Raji (cell line): ENCODE measurements around the gene WDR93.

Experiments
- POLR2A ChIP-seq: IDR thresholded peaks from 2 replicates; pipeline ENCODE4 v1.6.1; 2011; ENCODE audit warnings: low read depth, low read length, control low read depth; ENCODE audit not compliant: insufficient read depth

The WDR93 gene

GRCh38 chr15:89749951-89750559 lies 59.4 kb downstream of the WDR93 start:
- no peak for TF ChIP-seq POLR2A

DNA sequence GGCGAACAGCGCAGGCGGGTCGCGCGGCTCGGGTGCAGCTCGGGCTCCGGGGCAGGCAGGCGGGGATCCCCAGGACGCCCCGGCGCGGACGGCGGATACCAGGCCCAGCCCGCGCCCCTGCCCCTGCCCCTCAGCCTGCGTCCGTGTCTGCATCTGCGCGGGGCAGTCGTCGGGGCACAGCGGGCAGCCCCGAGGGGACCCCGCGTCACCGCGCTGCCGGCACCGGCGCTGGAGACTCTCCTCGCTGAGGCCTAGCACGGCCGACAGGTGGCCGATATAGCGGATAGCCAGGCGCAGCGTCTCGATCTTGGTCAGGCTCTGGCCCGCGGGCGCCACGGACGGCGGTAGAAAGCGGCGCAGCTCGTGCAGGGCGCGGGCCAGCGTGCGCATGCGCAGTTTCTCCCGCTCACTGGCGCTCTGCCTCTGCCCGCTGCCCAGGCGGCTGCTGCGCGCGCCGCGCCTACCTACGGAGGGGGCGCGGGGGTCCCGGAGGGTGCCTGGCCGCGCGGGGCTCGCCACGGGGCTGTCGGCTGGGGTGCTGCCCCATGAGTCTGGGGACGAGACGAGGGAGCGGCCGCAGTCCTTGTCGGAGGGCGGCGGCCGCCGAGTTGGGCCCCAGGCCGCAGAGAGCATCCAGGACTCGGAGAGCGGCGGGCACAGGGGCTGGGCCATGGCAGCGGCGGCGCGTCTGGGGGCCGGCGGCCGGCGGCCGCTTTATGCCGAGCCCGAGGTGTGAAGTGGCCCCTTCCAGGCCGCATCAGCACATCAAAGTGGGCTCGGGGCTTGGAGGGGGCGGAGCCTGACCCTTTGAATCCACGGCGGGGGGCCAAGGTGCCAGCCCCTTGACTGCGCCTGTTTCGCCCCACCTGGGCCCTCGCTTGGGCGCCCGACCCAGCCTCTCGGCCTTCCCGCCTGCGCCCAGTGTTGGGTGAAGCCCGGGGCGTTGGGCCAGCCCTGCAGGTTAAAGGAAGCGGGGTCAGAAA lies 60.2 kb downstream of the WDR93 start, which contains the start of gene MESP1:
Gene MESP1, minus strand, starts transcription at position 690 of the 983 bp plus-strand sequence. Its CDS starts 18 bp downstream, at position 672.
- TF ChIP-seq POLR2A = peak; percentile 72

DNA sequence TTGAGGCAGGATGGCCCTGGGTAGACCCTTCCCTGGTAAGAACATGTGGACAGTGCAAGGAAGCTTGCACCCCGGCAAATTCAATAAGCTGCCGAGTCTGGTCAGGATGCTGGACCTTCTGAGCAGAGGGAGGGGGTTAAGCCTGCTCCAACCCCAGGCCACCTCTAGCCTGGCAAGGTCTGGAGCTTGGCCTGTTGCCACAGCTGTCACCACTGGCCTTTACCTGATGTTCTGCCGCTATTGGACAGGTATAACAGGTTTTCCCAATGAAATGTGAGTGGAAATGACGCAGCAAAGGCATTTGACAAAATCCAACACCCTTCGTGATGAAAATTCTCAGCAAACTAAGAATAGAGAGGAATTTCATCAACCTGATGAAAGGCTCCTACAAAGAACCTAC lies 61.1 kb downstream of the WDR93 start:
- no peak for TF ChIP-seq POLR2A

DNA sequence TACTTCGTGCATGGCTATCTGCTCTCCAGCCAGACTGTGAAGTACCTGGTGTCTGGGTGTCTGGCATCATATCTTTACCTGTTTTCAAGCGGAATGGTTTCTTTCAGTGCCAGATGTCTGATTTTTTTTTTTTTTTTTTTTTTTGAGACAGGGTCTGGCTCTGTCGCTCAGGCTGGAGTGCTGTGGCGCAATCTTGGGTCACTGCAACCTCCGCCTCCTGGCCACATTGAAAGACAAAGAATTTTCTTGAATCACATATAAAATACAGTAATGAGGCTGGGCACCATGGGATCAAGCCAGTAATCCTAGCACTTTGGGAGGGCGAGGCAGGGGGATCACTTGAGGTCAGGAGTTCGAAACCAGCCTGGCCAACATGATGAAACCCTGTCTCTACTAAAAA lies 63.2 kb downstream of the WDR93 start:
- no peak for TF ChIP-seq POLR2A

DNA sequence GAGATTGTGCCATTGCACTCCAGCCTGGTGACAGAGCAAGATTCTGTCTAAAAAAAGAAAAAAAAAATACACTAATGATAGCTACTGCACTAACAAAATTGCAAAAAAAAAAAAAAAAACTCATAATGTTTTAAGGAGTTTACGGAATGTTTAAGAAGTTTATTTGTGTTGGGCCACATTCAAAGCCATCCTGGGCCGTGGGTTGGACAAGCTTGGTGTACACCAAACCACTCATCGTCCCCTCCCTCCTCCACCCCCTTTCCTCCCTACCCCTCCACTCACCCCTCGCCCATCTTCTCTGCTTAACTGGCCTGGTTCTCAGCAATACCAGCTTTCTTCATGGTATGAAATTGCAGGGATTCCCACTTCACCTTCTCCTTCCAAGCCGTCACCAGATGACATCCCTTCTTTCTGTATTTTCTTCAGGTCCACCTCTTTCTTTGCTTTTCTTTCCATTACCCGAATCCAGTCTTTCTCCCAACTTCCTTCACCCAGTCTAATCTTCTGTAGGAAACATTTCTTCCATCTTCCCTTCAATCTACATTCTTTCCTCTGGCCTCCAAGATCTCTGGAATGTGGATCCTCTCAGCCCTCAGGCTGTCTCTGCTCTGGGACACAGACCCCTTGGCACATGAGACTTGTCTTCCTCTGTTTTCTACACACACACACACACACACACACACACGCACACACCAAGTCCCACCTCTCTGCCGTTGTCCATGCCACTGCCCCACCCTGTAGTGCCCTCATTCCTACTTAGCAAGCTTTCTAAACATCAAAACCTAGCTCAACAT lies 63.9 kb downstream of the WDR93 start:
- no peak for TF ChIP-seq POLR2A

GRCh38 chr15:89755701-89756100 lies 65.1 kb downstream of the WDR93 start:
- TF ChIP-seq POLR2A = no peak

DNA sequence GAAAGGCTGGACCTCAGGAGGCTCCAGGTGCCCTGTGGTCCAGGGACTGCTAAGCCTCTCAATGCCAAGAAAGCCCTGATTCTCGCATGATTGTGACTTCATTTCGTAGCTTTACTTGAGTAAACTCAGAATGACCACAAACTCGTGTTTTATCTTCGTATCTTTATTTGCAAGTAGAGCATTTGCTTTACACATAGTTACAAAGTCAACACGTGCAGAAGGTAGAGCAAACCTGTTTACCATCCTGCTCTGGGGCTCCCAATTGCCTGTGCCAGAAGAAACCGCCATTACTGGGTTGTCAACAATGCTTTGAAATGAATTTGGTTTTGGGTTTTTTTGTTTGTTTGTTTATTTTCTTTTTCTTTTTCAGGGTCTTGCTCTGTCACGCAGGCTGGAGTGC lies 66.3 kb downstream of the WDR93 start:
- TF ChIP-seq POLR2A = no peak

- no peak for TF ChIP-seq POLR2A
These were observed 67.7 kb downstream of the WDR93 start for GRCh38 chr15:89758283-89758682.

DNA sequence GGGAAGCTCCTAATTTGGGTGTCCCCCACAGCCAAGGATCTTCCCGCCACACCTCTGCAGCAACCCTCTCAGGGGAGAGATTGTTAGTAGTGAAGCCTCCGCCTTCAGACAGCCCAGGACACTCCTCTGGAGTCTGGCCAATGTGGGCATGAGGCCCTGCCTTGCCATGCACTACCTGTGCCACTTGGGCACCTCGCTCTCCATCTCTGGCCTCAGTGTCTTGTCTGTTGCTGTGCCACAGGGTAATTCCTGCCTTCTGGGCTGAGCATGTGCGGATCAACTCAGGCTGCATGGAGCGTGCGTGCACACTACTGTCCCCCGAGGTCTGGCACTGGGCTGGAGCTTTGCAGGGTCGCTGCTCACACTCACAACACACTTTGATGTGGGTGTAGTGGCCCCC lies 68.4 kb downstream of the WDR93 start:
- TF ChIP-seq POLR2A = no peak

DNA sequence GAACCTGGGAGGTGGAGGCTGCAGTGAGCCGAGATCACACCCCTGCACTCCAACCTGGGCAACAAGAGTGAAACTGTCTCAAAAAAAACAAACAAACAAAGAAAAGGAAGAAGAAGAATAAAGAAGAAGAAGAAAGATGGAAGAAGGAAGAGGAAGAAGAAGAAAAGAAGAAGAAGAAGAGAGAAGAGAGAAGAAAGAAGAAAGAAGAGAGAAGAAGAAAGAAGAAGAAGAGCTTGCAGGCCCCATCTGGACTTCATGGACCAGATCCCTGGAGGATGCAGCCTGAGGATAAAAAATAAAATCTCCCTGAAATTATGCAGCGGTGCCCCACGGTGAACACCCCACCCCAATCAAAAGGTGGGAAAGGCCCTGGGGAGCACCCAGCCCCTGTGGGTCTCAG lies 69.2 kb downstream of the WDR93 start:
- no peak for TF ChIP-seq POLR2A

DNA sequence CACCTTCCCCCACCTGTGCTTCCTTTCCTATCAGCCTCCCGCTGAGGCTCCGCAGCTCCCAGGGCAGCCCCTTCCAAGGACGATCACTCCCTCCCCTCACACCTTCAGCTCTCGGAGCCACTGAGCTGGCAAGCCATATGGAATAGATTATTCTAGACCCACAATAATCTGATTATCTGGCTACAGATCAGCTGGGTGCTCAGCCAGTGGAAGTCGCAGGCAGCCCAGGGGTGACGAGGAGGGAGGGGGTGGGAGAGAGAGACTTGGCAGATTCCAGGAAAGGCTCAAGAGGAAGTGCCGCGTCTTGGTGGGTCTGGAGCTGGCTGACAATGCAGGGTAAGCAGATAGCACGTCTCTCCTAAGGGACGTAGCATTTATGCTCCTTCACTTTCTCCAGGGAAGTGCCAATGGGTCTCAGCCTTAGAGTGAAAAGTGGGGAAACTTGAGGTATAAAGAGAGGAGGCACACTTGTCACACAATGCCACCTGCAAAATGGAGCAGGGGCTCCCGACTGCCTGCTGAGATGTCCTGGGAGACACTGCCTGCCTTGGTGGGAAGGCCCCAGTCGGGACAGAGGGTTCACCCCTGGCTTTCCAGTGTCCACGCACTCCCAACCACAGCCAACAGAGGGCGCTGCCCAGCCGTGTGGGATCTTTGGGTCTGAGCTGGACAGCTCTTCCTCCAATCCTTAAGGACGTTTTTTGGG lies 69.8 kb downstream of the WDR93 start:
- TF ChIP-seq POLR2A = no peak

GRCh38 chr15:89761009-89761831 lies 70.6 kb downstream of the WDR93 start:
- TF ChIP-seq POLR2A = no peak

- no peak for TF ChIP-seq POLR2A
These were observed 71.3 kb downstream of the WDR93 start for GRCh38 chr15:89761929-89762328.

DNA sequence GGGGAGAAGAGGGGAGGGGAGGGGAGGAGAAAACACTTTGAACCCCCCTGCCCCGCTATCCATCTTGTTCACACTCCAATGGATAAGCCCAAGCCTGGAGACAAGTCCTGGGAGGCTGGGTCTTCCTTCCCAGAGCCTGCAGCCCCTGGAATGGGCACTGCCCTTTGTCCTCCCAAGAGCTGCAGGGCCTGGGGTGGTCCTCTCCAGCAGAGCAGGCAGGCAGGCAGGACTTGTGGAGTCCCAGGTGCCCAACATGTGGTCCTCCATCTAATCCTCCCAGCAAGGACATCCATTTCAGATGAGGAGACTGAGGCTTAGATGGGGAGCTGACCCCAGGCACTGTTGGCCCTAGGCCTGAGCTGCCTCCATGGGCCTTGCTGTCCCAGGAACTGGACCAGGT lies 75.1 kb downstream of the WDR93 start:
- TF ChIP-seq POLR2A = no peak
